H7 (cell line): Measurements from ENCODE around the gene IGSF3. TPM values are rescaled to one million over a fixed set of nuclear protein-coding genes. Genes with fewer than 3 reads are reported as not detected.

ENCODE experiments used
- DNase-seq: peaks from one replicate; pipeline ENCODE4 v3.0.0; 2012
- H3K27me3 ChIP-seq: 2 replicates; pipeline ENCODE4 v1.6.0; 2011; ENCODE audit warnings: mild to moderate bottlenecking, low read length; ENCODE audit not compliant: control insufficient read depth, insufficient read depth
- H3K36me3 ChIP-seq: replicated peaks from 2 replicates; pipeline ENCODE4 v1.5.1; 2011; ENCODE audit warnings: low read length; ENCODE audit not compliant: control insufficient read depth, insufficient read depth
- H3K4me3 ChIP-seq: 2 replicates; pipeline ENCODE4 v1.5.1; 2011; ENCODE audit warnings: low read depth, mild to moderate bottlenecking, control low read depth, low read length, moderate library complexity; ENCODE audit not compliant: insufficient read depth
- total RNA-seq: library from RNA; depleted of rRNA; stranded (reverse); fragments of >200 nt; shearing (Covaris generic); gene quantifications from 2 replicates; pipeline ENCODE4 v1.2.3, GENCODE V29; 2014; rRNA removed

IGSF3 gene
- total RNA-seq, 1 experiment from 2014 or later, result 58.7 TPM

DNA sequence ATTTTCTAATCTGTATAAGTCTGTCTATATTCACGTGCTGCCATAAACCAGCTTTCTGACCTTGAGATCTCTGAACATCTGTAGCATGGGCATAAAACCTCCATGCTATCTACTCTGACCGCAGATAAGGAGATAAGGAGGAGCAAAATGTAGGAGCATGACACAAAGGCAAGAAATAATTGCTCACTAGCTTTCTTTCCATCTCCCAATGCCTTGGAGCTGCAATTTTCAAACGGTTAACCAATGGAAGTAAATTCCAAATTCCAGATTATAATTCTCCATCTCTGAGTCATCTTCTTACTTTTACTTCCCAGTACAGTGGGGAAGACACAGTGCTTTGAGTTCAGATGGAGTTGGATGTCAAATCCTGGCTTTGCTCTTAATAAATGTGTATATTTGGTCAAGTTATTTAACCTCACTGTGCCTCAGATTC is 138.3 kb downstream of the IGSF3 start:
- Histone ChIP-seq H3K4me3 (no peak overlapping the region), H3K36me3 (no peaks in the 10 kb centered on the region), H3K27me3 (no peaks in the 10 kb centered on the region)
- DNase-seq, result no peak

GRCh38 chr1:116528329-116529083 is 139.0 kb downstream of the IGSF3 start:
- Histone ChIP-seq H3K27me3 (no peaks in the 10 kb centered on the region), H3K4me3 (no peak overlapping the region), H3K36me3 (no peaks in the 10 kb centered on the region)
- no peak for DNase-seq

GRCh38 chr1:116525440-116525839 is 142.1 kb downstream of the IGSF3 start:
- no peak for DNase-seq
- Histone ChIP-seq H3K36me3 (no peaks in the 10 kb centered on the region), H3K27me3 (no peaks in the 10 kb centered on the region), H3K4me3 (no peak overlapping the region)

Other genes with a start within 250 kb of the IGSF3 start
- gene CD58, start 96.7 kb downstream of the IGSF3 start, total RNA-seq, result 9.3 and 14.1 TPM in 2 replicates
- not detected in 2 replicates for gene CD2, start 86.7 kb upstream of the IGSF3 start, total RNA-seq
- 78.4 and 81.4 TPM in 2 replicates for gene PTGFRN, start 242.2 kb upstream of the IGSF3 start, total RNA-seq